Smooth muscle cell (in vitro differentiated cells): Measurements from ENCODE around the gene ATE1. TPM values are rescaled to one million over a fixed set of nuclear protein-coding genes. Genes with fewer than 3 reads are reported as not detected.

Experiments used
- DNase-seq: peaks from one replicate; lab custom pipeline; 2025; ENCODE audit not compliant: unreplicated experiment; lab: John Stamatoyannopoulos, UW
- H2AFZ ChIP-seq: fragments of 200-600 bp; sonication (generic); 2 replicates; pipeline ENCODE4 v1.6.0; 2016; ENCODE audit warnings: antibody characterized with exemption, low read depth, mild to moderate bottlenecking
- H3F3A ChIP-seq: fragments of 200-600 bp; sonication (generic); 2 replicates; pipeline ENCODE4 v1.6.0; 2017; ENCODE audit warnings: antibody characterized with exemption, low read depth
- H3K27ac ChIP-seq: fragments of 200-600 bp; sonication (generic); 2 replicates; pipeline ENCODE4 v1.5.1; 2016; ENCODE audit warnings: low read depth, mild to moderate bottlenecking
- H3K27me3 ChIP-seq: fragments of 200-600 bp; sonication (generic); 2 replicates; pipeline ENCODE4 v1.6.1; 2016; ENCODE audit warnings: low read depth, mild to moderate bottlenecking
- H3K36me3 ChIP-seq: fragments of 200-600 bp; sonication (generic); 2 replicates; pipeline ENCODE4 v1.5.1; 2016; ENCODE audit warnings: low read depth
- H3K4me1 ChIP-seq: fragments of 200-600 bp; sonication (generic); 2 replicates; pipeline ENCODE4 v1.5.1; 2016; ENCODE audit warnings: low read depth
- H3K4me2 ChIP-seq: fragments of 200-600 bp; sonication (generic); 2 replicates; pipeline ENCODE4 v1.6.0; 2016; ENCODE audit warnings: mild to moderate bottlenecking
- H3K4me3 ChIP-seq: fragments of 200-600 bp; sonication (generic); 2 replicates; pipeline ENCODE4 v1.5.1; 2016; ENCODE audit warnings: mild to moderate bottlenecking
- H3K79me2 ChIP-seq: fragments of 200-600 bp; sonication (generic); 2 replicates; pipeline ENCODE4 v1.6.0; 2016; ENCODE audit warnings: low read depth, mild to moderate bottlenecking
- H3K9ac ChIP-seq: fragments of 200-600 bp; sonication (generic); 2 replicates; pipeline ENCODE4 v1.6.0; 2016; ENCODE audit warnings: low read depth
- H3K9me3 ChIP-seq: fragments of 200-600 bp; sonication (generic); replicated peaks from 2 replicates; pipeline ENCODE4 v1.5.1; 2016; ENCODE audit warnings: low read depth
- H4K20me1 ChIP-seq: fragments of 200-600 bp; sonication (generic); 2 replicates; pipeline ENCODE4 v1.6.0; 2016; ENCODE audit warnings: low read depth
- CTCF ChIP-seq: fragments of 200-600 bp; sonication (generic); IDR thresholded peaks from 2 replicates; pipeline ENCODE4 v1.5.1; 2017; ENCODE audit warnings: borderline replicate concordance, mild to moderate bottlenecking, antibody characterized with exemption; ENCODE audit not compliant: insufficient read depth, poor library complexity, severe bottlenecking
- WGBS: methylation state at CpG from one replicate; pipeline ENCODE4 v1.1.7; 2016; ENCODE audit warnings: low lambda C conversion rate; 5-methylcytosine and 5-hydroxymethylcytosine counted together
- polyA plus RNA-seq: library from polyadenylated mRNA; unstranded; fragments of >200 nt; fragmentation: Nextera tagmentation; extraction: Ambion mirVana; gene quantifications from 2 replicates; pipeline ENCODE4 v1.2.1, GENCODE V29; 2016
- total RNA-seq: library from RNA; depleted of rRNA; stranded (reverse); fragments of >200 nt; gene quantifications from 2 replicates; pipeline ENCODE4 v1.2.3, GENCODE V29; 2014

ATE1 gene
- total and polyA plus RNA-seq, 2 experiments from 2014 or later = 9.1 to 20.7 TPM

DNA sequence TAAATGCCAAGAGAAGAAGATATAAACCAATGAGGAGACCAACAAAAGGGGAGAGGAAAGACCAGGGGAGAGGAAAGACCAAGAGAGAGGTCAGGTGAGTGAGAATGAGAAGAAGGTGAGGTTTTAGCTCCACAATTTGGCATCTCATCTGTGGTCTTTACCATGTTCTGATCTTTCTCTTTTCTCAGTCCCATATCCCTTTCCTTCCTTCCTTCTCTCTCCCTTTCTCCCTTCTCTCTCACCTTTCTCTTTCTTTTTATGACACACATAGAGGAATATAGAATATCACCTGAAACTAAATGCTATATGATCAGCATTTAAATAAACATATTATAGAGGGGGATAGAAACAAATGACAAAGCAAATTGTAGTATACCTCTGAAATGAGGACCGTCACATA lies 57.4 kb downstream of the ATE1 start:
- no peak overlapping the region for H2AFZ ChIP-seq
- TF ChIP-seq CTCF = no peak
- no peaks in the 10 kb centered on the region for H3F3A ChIP-seq
- 100% methylated on average over 1 of the region's 1 CpG for WGBS
- H3K79me2 ChIP-seq = peaks cover 8% of the 10 kb centered on the region
- H3K9ac ChIP-seq = no peak overlapping the region
- H3K4me3 ChIP-seq = no peak overlapping the region
- peaks cover 7% of the 10 kb centered on the region for H3K4me1 ChIP-seq
- no peak overlapping the region for H3K27ac ChIP-seq
- H3K36me3 ChIP-seq = no peaks in the 10 kb centered on the region
- no peak overlapping the region for H3K4me2 ChIP-seq
- no peaks in the 10 kb centered on the region for H3K27me3 ChIP-seq
- DNase-seq = no peak
- H3K9me3 ChIP-seq = no peaks in the 10 kb centered on the region
- no peaks in the 10 kb centered on the region for H4K20me1 ChIP-seq

- Histone ChIP-seq H3K27ac (no peak overlapping the region), H3F3A (no peaks in the 10 kb centered on the region), H3K4me3 (no peak overlapping the region), H2AFZ (no peak overlapping the region), H3K9ac (no peak overlapping the region), H3K36me3 (no peaks in the 10 kb centered on the region), H3K4me1 (peaks cover 7% of the 10 kb centered on the region), H3K27me3 (no peaks in the 10 kb centered on the region), H3K79me2 (no peaks in the 10 kb centered on the region), H4K20me1 (no peaks in the 10 kb centered on the region), H3K9me3 (no peaks in the 10 kb centered on the region), H3K4me2 (no peak overlapping the region)
- TF ChIP-seq CTCF = no peak
- no peak for DNase-seq
- WGBS = 26% methylated on average over 4 of the region's 4 CpGs
Observed at GRCh38 chr10:121865554-121865953, 62.3 kb downstream of the ATE1 start.

DNA sequence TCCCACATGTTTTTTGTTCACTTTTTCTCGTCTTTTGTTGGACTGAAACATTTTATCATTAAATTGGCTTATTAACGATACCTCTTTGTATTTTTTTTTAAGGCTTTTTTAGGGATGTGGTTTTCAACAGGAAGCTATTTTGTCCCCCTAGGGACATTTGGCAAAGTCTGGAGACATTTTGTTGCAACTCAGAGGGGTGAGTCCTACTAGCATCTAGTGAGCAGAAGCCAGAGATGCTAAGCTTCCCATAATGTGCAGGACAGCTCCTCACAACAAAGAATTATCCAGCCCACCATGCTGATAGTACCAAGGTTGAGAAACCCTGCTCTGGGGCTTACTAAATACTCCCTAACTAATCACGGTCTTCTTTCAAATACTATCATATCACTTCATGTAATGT lies 63.2 kb downstream of the ATE1 start:
- no peaks in the 10 kb centered on the region for H4K20me1 ChIP-seq
- no peaks in the 10 kb centered on the region for H3K27me3 ChIP-seq
- H3K4me3 ChIP-seq = no peak overlapping the region
- DNase-seq = no peak
- no peak overlapping the region for H3K27ac ChIP-seq
- TF ChIP-seq CTCF = no peak
- 97% methylated on average over 3 of the region's 3 CpGs for WGBS
- H3K9ac ChIP-seq = no peak overlapping the region
- no peaks in the 10 kb centered on the region for H3K9me3 ChIP-seq
- H3K79me2 ChIP-seq = no peaks in the 10 kb centered on the region
- H3K4me1 ChIP-seq = peaks cover 11% of the 10 kb centered on the region
- no peak overlapping the region for H2AFZ ChIP-seq
- H3K4me2 ChIP-seq = no peak overlapping the region
- no peaks in the 10 kb centered on the region for H3K36me3 ChIP-seq
- H3F3A ChIP-seq = no peaks in the 10 kb centered on the region

GRCh38 chr10:121864168-121864567 lies 63.7 kb downstream of the ATE1 start:
- TF ChIP-seq CTCF = no peak
- Histone ChIP-seq H3K4me3 (no peak overlapping the region), H2AFZ (no peak overlapping the region), H3K9ac (no peak overlapping the region), H3F3A (no peaks in the 10 kb centered on the region), H3K79me2 (no peaks in the 10 kb centered on the region), H3K4me2 (no peak overlapping the region), H3K9me3 (no peaks in the 10 kb centered on the region), H4K20me1 (no peaks in the 10 kb centered on the region), H3K27ac (no peak overlapping the region), H3K27me3 (no peaks in the 10 kb centered on the region), H3K4me1 (peaks cover 11% of the 10 kb centered on the region), H3K36me3 (no peaks in the 10 kb centered on the region)
- DNase-seq = no peak
- WGBS = 84% methylated on average over 5 of the region's 5 CpGs
